Fibroblast of skin of back (primary cell): ENCODE data around the gene RIN1.
"Not testable (repeated sequence)": the region's sequence is repeated elsewhere in the genome, so short reads cannot be mapped to it uniquely, and the experiment has no call there.

Source experiments
- DNase-seq: peaks from one replicate; pipeline ENCODE4 v3.0.0-alpha.2; 2013

RIN1 gene

GRCh38 chr11:66360406-66361073 lies 24.3 kb upstream of the RIN1 start:
- DNase-seq = no peak

- DNase-seq = no peak
Measured at GRCh38 chr11:66359662-66360087, 23.4 kb upstream of the RIN1 start.

- not testable (repeated sequence) for DNase-seq
Measured at GRCh38 chr11:66350560-66351235, 14.5 kb upstream of the RIN1 start.

- DNase-seq = no peak
Measured at GRCh38 chr11:66349084-66349386, 12.8 kb upstream of the RIN1 start.

GRCh38 chr11:66347425-66348276 lies 11.4 kb upstream of the RIN1 start, which contains the start of gene B4GAT1:
B4GAT1 (minus strand) TSS chr11:66347629; CDS start chr11:66347545, 84 bp downstream.
- peak; percentile 91 for DNase-seq

- no peak for DNase-seq
Measured at GRCh38 chr11:66346476-66347424, 10.5 kb upstream of the RIN1 start.

GRCh38 chr11:66345316-66345649 lies 9.0 kb upstream of the RIN1 start:
- DNase-seq = no peak

GRCh38 chr11:66344550-66345315 lies 8.5 kb upstream of the RIN1 start, which contains the start of gene BRMS1:
BRMS1 (minus strand) TSS chr11:66345104; CDS start chr11:66342234, 2,870 bp downstream.
- DNase-seq = peak; percentile 97

GRCh38 chr11:66343176-66343575 lies 6.9 kb upstream of the RIN1 start:
- DNase-seq = no peak

GRCh38 chr11:66341502-66342126 lies 5.4 kb upstream of the RIN1 start:
- DNase-seq = no peak

GRCh38 chr11:66340596-66341501 lies 4.6 kb upstream of the RIN1 start:
- no peak for DNase-seq

GRCh38 chr11:66339686-66340483 lies 3.7 kb upstream of the RIN1 start:
- no peak for DNase-seq

- DNase-seq = no peak
Measured at GRCh38 chr11:66339162-66339675, 3.0 kb upstream of the RIN1 start.

- no peak for DNase-seq
Measured at GRCh38 chr11:66338276-66339161, 2.3 kb upstream of the RIN1 start.

- DNase-seq = no peak
Measured at GRCh38 chr11:66337103-66337899, 1.1 kb upstream of the RIN1 start.

- DNase-seq = peak; percentile 69
Measured at GRCh38 chr11:66335531-66336233, 552 bp downstream of the RIN1 start.
